ENCODE data around the gene TPT1.
"Not testable (repeated sequence)": the region's sequence is repeated elsewhere in the genome, so short reads cannot be mapped to it uniquely, and the experiment has no call there.

The TPT1 gene

GRCh38 chr13:45303866-45304265 is 37.1 kb downstream of the TPT1 start:
- DNase-seq (ENCODE audit: low read depth in 2 of 3, low spot score in 1 of 3), result no peak

DNA sequence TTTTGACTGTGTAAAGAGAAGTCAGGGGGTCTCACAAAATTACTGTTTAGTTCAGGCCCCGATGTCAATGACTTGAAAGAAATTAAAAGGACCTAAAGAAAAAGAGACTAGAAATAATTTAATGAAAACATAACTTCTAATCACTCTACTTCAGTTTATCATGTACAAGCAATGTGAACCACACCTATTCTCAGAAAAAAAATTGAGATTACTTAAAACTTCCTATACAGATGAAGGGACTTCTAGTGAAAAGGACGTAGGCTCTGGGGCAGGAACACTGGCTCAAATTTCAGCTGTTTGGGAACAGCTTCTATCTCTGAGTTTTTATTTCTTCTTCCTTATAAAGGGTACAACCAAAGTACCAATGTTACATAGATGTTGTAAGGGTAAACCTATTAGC is 38.0 kb downstream of the TPT1 start:
- no peak for DNase-seq (ENCODE audit: low read depth in 2 of 3, low spot score in 1 of 3)

DNA sequence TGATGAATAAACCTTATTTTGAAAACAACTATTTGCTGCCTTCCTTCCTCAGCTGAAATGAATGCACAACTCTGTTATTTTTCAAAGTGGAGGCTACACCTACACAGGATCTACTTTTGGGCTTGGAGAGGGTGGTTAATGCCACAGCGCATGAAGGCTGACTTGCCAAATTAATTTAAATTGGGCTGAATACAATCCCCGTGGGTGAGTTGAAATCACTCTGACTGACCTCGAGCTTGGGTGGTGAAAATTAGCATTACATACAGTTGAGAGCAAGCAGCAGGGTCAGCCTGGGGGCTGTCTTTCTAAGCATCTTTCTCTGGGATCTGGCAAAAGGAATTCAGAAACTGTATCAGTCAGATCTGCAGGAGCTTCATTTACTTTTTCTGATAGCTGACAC is 38.5 kb downstream of the TPT1 start:
- no peak for DNase-seq (ENCODE audit: low read depth in 2 of 3, low spot score in 1 of 3)

GRCh38 chr13:45301263-45301662 is 39.7 kb downstream of the TPT1 start:
- DNase-seq (ENCODE audit: low read depth in 2 of 3, low spot score in 1 of 3), result no peak

- no peak for DNase-seq (ENCODE audit: low read depth in 2 of 3, low spot score in 1 of 3)
Measured at GRCh38 chr13:45300190-45300985, 40.6 kb downstream of the TPT1 start.

- no peak for DNase-seq (ENCODE audit: low read depth in 2 of 3, low spot score in 1 of 3)
Measured at GRCh38 chr13:45299194-45299593, 41.8 kb downstream of the TPT1 start.

- DNase-seq (ENCODE audit: low read depth in 2 of 3, low spot score in 1 of 3), result not testable (repeated sequence)
Measured at GRCh38 chr13:45298550-45298949, 42.4 kb downstream of the TPT1 start.

DNA sequence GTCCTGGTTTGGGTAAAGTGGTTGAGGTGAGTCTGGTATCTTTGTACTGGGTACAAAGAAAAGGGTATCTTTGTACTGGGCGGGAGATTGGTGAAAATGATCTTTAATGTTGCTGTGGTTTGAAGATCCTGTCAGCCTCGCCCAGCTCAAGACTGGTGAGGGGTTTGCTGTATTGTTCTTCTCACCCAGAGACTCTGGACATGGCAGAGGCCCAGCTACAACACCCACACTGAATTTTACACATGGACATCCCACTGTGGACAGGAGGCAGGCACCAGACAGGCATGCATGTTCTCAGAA is 42.8 kb downstream of the TPT1 start:
- no peak for DNase-seq (ENCODE audit: low read depth in 2 of 3, low spot score in 1 of 3)

DNA sequence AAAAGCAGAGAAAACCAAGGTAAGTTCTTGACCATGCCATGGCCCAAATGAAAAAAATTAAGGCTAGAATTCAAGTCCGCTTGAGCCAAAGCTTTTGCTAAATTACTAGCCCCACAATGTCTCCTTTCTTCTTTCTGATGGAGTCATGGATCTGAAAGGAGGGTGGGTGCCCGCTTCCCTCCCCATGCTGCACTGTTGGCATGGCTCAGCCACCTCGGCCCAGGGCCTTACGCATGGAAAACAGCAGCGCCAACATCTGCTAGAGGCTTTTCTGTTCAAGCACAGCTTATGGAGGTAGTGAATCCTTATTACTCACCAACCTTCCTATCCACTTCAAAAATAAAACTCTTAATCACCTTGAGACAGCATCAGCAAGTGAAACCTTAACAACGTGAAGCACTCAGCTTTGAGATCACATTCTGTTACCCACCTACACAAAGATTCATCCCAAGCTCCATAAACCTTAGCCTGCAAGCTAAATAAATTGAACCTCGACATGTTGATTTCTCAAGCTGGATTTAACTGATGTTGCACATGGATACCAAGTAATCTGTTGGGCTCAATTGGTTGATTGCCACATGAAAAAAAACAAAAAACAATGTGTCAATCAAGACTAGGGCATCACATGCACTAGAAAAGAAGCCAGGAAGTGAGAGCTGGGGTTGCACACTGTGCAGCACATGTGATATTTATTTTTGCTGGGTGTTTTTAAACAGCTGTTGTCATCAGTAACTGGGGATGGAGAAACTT is 43.4 kb downstream of the TPT1 start:
- no peak for DNase-seq (ENCODE audit: low read depth in 2 of 3, low spot score in 1 of 3)

DNA sequence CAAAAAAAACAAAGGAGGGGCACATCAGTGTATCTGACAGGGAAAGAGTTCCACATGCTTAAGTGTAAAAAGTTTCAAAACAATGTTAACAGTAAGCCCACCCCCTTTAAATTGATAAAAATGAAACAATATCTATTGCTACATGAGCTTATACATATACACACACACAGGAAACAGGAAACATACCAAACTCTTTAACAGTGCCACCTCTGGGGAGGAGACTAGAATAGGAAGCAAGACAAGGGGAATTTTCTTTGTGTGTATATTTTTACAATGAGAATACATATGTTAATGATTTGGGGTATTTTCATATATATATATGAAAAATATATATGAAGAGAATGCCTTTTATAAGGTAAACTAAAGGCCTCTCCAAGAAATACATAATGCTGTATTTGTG is 44.7 kb downstream of the TPT1 start:
- no peak for DNase-seq (ENCODE audit: low read depth in 2 of 3, low spot score in 1 of 3)

- no peak for DNase-seq (ENCODE audit: low read depth in 2 of 3, low spot score in 1 of 3)
Measured at GRCh38 chr13:45295536-45295935, 45.4 kb downstream of the TPT1 start.

DNA sequence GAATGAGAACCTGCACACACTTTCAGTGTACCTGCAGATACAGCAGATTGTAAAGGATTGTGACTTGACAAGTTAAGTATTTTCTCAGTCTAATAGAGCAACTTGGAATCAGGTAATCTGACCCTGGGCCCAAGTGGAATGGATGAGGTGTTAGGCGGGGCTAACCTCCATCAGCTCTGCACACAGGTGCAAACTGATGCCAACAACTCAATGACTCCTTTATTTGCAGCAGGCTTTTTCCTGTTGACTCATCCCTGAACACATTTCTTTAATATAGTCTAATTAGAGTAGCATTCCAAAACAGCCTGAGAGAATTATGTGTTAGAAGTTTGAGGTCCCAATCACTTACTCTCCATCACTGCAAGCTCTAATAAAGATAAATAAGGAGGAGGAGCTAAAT is 48.8 kb downstream of the TPT1 start:
- DNase-seq (ENCODE audit: low read depth in 2 of 3, low spot score in 1 of 3), result no peak

DNA sequence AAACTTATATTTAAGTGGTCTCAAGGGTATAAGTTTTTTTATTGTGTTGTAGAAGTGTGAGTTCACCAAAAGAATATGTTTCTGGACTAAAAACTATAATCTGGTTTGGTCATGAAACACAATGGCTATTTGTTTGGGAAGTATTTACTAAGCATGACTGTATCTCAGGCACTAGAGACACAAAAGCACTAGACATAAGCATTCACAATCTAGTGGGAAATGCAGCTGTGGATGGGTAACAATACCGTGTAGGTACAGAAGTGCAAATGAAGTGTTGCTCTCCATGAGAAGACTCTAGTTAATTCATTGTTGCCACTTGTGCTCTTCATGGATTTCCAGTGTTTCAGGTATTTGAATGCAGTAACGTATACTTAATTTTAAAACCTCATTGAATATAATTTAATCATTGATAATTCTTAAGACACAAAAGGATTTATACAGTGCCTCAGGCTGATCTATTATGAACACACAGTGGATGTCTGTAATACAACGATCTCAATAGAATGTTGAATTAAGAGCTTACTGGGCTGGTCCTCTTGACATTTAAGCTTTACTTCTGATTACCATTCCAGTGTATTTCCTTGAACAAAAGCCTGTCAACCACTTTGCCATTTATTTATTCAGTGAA is 50.9 kb downstream of the TPT1 start:
- DNase-seq (ENCODE audit: low read depth in 2 of 3, low spot score in 1 of 3), result no peak
